GM12872 (cell line): ENCODE data around the gene HNRNPDL.

ENCODE experiments used
- TF ChIP-seq, protein P1 (sequence below): IDR thresholded peaks from 3 replicates; pipeline ENCODE4 v1.5.1; 2011; ENCODE audit warnings: low read depth, mild to moderate bottlenecking, low read length, moderate library complexity; ENCODE audit not compliant: insufficient read depth

The HNRNPDL gene

GRCh38 chr4:82437285-82438005, 7.2 kb upstream of the HNRNPDL start:
- TF ChIP-seq, protein P1, sequence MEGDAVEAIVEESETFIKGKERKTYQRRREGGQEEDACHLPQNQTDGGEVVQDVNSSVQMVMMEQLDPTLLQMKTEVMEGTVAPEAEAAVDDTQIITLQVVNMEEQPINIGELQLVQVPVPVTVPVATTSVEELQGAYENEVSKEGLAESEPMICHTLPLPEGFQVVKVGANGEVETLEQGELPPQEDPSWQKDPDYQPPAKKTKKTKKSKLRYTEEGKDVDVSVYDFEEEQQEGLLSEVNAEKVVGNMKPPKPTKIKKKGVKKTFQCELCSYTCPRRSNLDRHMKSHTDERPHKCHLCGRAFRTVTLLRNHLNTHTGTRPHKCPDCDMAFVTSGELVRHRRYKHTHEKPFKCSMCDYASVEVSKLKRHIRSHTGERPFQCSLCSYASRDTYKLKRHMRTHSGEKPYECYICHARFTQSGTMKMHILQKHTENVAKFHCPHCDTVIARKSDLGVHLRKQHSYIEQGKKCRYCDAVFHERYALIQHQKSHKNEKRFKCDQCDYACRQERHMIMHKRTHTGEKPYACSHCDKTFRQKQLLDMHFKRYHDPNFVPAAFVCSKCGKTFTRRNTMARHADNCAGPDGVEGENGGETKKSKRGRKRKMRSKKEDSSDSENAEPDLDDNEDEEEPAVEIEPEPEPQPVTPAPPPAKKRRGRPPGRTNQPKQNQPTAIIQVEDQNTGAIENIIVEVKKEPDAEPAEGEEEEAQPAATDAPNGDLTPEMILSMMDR, result no peak

GRCh38 chr4:82436780-82437179, 6.5 kb upstream of the HNRNPDL start:
- TF ChIP-seq, protein P1, result no peak

DNA sequence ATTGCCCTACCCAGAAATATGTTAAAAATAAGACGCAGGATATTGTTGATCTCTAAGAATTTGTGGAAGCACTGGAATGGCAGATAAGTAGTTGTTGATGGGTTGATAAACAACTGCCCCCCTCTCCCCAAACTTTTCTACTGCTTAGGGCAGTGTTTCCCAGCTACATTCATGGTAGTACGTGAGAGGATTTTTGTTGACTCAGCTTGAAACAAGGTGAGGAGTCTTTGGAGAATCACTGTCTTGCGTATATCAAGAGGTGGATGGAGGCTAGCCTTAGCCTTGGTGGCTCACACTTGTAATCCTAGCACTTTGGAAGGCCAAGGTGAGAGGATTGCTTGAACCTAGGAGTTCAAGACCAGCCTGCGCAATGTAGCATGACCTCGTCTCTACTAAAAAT, 5.9 kb upstream of the HNRNPDL start:
- TF ChIP-seq, protein P1, result no peak

DNA sequence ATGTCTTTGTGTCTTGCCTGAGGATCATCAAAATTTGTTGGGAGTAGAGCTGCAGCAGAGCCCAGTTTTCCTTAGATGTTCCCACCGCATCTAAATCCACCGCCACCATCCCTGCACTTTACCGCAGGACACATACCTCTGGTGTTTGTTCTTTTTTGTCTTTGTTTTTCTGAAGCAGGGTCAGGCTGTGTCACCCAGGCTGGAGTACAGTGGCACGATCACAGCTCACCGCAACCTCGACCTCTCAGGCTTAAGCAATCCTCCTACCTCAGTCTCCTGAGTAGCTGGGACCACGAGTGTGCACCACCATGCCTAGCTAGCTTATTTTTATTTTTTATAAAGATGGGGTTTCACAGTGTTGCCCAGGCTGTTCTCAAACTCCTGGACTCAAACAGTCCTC, 4.7 kb upstream of the HNRNPDL start:
- TF ChIP-seq, protein P1, result no peak

GRCh38 chr4:82433791-82434190, 3.5 kb upstream of the HNRNPDL start:
- TF ChIP-seq, protein P1, result no peak

DNA sequence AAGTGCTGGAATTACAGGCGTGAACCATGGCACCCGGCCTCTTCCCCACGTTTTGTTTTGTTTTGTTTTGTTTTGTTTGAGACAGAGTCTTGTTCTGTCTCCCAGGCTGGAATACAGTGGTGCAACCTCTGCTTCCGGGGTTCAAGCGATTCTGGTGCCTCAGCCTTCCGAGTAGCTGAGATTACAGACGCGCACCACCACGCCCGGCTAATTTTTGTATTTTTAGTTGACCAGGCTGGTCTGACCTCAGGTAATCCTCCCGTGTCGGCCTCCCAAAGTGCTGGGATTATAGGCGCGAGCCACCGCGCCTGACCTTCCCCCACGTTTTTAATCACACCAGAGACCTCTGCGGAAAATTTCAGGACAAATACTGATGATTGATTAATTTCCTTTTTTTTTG, 2.3 kb upstream of the HNRNPDL start:
- TF ChIP-seq, protein P1, result no peak

- TF ChIP-seq, protein P1, result no peak
These were observed 1.6 kb upstream of the HNRNPDL start for GRCh38 chr4:82431831-82432230.
